8988T (cell line): ENCODE data around the gene RHEX.

ENCODE experiments used
- DNase-seq: peaks from one replicate; pipeline ENCODE4 v3.0.0; 2011

The RHEX gene

DNA sequence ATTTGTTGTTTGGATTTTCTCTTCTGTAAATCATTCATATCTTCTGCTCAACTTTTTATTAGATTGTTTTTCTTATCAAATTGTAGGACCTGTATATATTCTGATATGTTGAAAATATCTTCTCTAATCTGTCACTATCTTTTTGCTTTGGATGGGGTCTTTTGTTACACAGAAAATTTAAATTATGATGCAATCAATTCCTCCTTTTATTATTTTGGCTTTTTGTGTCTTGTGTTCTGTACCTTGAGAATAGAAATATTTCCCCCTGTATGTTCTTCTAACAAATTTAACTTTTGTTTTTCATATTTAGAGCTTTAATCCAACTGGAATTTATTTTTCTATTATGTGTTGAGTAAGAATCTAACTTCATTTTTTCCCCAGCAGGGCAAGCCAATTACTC lies 67.4 kb downstream of the RHEX start:
- DNase-seq, result no peak

DNA sequence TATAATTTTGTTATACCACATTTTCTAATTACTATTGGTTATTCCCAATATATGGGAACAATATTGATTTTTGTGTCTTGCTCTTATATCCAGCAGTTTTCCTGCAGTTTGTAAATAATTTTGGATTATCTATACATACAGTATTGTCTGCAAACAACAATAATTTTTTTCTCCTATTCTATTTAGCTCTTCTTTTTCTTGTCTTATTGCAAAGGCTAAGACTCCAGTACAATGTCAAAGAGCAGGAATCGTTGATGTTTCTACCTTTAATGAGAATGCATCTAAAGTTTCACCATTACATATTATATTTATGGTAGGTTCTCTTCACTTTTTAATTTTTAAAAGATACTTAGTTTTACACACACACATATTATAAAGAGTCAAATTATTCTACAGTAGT lies 68.3 kb downstream of the RHEX start:
- DNase-seq, result no peak

DNA sequence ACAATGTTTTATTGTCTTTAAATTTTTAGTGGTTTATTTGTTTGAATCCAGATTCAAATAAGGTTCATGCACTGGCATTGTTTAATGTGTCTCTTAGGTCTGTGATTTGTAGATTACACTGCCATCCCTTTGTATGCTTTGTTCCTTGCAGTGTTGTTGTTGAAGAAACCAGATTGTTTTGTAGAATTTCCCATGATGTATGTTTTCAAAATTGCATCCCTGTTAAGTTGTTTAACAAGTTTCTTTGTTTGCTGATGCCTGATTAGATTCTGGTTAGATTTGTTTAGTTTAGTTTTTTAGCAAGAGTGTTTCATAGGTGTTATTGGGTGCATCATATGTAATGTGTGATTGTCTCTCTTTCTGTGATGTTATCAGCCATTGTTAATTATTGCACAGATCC lies 69.7 kb downstream of the RHEX start:
- DNase-seq, result no peak

DNA sequence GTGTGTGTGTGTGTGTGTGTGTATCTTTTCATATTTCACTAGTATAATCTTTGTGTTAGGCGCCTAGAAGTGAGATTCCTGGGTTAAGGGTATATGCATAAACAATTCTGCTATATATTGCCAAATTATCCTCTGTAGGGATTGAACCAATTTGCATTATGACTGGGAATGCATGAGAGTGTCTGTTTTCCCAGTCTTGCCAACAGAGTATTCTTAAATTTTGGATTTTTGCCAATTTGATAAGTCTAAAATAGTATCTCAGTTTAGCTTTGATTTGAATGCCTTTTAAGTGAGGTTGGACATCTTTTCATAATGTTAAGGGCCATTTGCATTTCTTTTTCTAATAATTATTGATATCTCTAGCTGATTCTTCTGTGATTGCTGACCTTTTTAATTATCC lies 72.4 kb downstream of the RHEX start:
- DNase-seq, result no peak

DNA sequence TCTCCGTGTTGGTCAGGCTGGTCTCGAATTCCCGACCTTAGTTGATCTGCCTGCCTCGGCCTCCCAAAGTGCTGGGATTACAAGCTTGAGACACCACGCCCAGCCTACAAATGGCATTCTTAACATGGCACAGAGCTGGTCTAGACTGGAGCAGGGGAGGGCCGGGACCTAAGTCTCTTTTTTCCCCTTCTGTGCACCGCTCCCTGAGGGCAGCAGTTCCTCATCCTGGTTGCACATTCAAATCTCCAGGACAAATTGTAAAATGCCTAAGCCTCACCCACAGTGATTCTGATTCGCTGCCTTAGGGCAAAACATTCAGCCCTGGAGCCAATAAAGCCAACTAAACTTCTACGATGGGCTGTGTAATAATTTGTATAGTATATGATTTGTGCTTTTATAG lies 74.4 kb downstream of the RHEX start:
- no peak for DNase-seq

DNA sequence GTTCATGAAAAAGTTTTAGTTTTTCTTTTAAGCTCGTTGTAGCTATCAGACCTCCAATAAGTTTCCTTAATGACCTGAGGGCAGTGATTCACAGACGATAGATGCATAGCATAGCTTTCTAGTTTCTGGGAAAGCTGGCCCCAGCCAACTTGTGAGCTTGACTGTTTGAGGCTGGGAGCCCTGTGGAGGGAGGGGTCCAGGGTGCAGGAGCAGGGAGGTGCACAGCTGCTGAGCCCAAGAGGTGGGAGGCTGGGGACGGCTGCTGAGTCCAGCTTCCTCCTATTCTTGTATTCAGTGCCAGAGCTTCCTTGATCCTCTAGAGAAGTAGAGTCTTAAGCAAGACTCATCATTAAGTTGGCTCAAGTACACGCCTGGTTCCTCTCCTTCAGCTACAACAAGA lies 75.2 kb downstream of the RHEX start:
- no peak for DNase-seq

DNA sequence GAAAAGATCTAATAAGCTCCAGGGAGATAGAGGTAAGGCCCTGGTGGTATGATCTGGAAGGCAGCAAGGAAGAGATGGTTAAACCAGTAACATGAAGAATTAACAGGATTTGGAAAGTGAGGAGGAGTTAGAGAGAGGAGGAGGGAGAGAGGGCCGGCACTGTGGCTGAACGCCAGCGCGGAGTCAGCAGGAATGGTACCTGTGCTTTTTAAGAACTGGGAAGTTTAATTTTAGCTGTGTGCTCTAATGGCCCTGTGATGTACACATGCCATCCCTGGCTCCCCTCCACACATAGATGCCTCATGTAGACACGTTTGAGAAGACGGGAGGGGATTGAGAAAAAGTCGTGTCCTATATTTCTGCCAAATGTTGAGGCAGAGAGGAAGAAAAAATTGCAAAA lies 78.1 kb downstream of the RHEX start:
- no peak for DNase-seq

DNA sequence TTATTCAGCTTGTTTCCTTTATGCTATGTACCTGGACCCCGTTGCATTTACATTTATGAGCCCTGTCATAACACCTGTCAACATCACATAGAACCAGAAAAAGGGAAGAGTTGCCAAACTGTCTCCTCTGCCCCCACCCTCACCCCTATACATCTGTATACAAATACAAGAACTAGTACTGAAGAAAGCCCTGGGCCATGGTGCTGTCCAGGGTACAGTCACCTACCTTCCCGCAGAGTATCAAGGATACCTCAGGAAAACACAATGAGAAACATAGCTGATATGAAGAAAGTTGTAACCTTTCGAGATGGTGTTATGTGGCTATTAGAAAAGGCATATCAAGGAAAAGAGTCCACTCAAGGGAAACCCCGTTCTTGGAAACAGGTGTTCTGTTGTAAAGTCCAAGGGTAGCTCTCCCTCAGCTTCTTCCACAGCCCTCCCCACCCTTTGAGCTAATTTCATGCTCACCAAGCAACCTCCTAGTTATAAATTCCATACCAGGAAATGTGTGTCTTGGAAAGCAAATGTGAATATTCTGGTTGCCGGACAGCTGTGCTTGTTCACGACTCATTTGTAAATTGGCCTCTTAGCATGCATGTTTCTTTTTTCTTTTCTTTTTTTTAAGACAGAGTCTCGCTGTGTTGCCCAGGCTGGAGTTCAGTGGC lies 80.9 kb downstream of the RHEX start:
- no peak for DNase-seq

DNA sequence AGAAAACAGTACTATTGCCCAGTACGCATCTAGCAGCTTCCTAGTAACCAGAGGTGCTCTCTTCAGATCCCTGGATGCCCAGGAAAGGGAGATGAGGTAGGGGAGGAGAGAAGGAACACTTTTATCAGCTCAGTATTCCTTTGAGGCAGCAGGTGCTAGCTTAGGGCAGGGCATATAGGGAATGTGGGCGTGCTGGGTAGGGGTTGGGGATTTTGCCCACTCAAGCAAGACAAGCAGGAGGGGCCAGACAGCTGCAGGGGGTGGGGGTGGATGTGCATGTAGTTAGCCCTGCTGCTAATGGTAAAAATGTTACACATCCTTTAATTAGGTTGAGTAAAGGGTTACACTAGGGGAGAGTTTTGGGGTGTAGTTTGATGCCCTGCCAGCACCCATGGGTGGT lies 82.3 kb downstream of the RHEX start:
- DNase-seq, result no peak

DNA sequence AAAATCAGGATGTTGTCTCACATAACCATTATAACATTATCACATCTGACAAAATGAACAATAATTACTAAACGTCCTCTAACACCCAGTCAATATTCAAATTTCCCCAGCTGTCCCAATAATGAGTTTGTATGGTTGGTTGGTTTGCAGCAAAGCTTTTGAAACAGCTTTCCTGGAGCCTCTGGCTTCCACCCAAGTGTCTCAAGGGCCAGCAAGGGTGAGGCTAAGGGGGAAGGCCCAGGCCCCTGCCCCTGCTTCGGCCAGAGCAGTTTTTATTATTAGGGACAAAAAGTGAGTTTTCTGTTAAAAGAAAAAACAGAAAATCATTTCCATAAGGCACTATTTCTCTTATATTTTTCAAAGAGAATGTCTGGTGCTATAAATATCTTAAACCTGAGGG lies 83.3 kb downstream of the RHEX start:
- no peak for DNase-seq

DNA sequence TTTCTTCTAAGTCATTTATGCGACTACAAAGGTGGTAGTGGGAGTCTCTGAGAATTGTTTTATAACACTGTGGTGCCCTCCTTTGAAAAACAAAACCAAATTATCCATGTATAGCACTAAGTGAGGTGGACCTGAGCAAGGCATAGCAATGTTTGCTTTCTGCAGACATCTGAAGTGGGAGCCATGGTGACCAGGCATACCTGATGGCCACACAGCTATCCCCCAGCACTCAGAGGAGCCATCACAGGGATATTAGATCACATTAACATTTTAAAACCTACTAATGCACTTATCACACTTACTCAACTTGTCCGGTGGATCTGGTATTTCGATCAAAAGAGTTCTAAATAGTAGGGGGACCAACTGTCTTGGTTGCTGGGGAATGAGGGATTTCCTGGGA lies 89.0 kb downstream of the RHEX start:
- no peak for DNase-seq

DNA sequence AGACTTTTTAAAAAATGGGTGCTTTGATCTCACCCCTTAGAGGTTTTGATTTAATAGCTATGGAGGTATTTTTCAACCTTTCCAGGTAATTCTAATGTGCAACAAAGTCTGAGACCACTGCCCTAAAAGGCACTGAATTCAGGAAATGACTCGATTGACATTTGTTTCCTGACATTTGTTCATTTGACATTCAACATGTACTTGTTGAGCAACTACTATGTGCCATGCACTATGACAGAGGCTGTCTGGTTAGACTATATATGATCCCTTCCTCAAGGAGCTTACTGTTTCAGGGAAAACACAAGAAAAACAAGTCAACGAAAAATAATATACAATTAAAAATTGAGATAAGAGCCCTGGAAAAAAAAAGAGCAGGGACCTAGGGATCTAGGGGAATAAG lies 89.8 kb downstream of the RHEX start:
- DNase-seq, result no peak

DNA sequence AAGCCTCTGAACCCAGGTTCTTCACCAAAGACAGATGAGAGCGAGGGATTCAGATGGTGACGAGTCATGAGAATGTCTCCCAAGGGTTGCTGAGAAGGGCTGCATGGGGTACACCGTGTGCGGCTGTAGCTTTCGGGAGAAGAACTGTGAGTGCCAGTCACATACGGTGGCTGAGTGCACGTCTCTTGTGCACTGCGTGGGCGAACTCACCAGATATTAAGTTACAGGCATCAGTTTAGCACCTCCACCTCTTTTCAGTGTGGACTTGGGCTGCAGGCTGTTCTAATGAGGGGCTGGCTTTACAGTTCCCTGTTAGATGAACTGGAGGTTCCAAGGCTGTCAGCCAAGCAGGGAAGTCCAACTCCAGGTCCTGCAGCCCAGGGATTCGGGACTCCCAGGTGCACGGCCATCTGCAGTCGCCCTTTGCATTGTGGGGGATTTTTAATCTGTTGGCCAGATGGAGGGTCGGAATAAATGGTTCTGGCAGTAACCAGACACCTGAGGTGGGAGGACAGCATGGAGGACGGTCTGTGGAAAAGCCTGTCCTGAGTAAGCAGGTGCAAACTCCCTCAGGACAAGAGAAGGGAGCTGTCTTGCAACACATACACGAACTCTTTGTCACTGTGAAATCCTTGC lies 90.7 kb downstream of the RHEX start:
- no peak for DNase-seq

DNA sequence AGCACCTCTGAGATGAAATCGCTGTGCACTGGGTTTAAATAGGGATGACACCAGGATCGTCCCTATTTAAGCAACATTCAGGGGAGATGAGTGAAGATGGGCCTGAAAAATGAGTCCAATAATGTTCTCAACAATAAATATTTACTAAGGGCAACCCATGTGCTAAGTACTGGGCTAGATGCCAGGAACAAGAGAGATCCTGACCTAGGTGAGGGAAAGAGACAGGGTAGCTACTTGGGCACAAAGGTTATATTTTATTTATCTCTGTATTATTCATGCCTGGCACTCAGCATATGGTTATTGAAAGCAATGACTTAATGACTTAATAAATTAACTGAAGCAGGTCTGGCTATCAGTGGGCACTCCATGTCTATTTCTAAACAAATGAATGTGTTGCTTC lies 91.6 kb downstream of the RHEX start:
- DNase-seq, result no peak

DNA sequence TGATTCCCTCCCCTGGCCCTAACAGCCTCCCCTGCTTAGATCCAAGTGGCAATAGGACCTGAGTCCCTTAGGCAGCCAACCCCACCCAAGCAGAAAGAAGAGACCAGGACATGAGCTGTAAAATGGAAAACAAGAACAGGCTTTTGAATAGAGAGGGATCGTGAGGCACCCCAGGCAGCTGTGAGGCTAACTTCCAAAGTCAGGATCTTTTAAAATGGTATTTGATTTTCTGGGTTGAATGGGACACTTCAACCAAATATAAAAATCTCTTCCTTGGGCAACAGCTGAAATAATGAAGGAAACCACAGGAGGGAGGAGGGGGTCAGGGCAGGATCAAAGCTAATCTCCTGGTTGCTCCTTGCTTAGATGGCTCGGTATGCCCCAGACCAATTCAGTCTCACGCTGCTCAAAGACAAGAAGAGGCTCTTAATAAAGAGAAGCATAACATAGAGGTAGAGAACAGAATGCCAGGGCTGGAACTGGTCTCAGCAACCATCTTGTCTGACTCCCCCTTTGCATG lies 92.9 kb downstream of the RHEX start:
- DNase-seq, result no peak
